Measurements from ENCODE around the gene EGFLAM. TPM values are rescaled to one million over a fixed set of nuclear protein-coding genes. Genes with fewer than 3 reads are reported as not detected.

EGFLAM gene
- total and polyA plus RNA-seq, 2 donors (not counting 1 experiment from before 2014, with no cell fraction given), result 0.33 to 20.0 TPM

DNA sequence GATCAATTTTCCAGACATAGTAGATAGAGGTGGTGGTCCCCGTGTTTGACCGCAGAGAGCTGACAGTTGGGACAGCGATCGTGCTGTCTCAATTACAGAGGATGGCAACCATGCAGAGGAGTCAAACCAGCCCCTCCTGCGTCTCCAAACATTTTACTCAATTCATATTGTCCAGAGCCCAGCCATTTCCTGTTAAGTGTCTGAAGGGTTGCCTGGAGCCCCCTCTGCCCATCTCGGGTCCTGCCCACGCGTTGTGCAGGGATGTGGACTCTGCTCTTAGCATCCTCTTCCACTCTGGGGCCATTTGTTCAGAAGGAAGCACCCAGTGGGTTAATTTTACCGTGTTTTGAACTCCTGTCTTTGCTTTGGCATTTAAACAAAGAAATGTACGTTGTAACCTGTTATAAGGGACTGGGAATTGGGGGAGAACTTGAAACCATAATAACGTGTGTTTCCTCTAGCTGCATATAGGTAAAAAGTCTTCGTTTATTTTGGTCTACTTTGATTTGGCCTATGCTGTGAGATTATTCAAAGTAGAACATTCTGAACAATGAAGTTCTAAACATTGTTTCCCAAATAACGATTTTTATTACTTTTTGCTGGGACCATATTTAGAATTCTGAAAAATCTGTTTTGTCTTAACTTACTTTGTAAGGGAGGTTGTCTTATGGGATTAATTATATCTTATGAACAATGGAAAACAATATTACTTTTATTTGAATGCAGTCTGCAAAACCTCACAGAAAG lies 876 bp downstream of the EGFLAM start:
- Histone ChIP-seq H2AFZ (ENCODE audit: low read length) (no peak overlapping the region), H3K79me2 (ENCODE audit: control insufficient read depth, insufficient read depth, low read length) (no peaks in the 10 kb centered on the region), H3K4me2 (ENCODE audit: extremely low read depth, insufficient read depth, low read length) (no peak overlapping the region), H3K36me3 (ENCODE audit: control insufficient read depth, insufficient read depth, low read length) (no peaks in the 10 kb centered on the region), H4K20me1 (ENCODE audit: control insufficient read depth, extremely low read depth, insufficient read depth, low read length) (no peaks in the 10 kb centered on the region), H3K27ac (ENCODE audit: insufficient read depth, low read length) (no peak overlapping the region), H3K9me3 (ENCODE audit: control insufficient read depth, insufficient read depth, low read depth, low read length) (no peaks in the 10 kb centered on the region), H3K27me3 (ENCODE audit: control insufficient read depth, insufficient read depth, low read length) (peaks cover 44% of the 10 kb centered on the region), H3K4me3 (replicated peaks in 1 of 4; ENCODE audit: control extremely low read depth in 1 of 4, insufficient read depth in 1 of 4, low read depth in 3 of 4, low read length in 4 of 4) (peak overlapping the region in 2 of 4 experiments; percentile 24 to 45), H3K4me1 (ENCODE audit: control insufficient read depth, extremely low read depth, insufficient read depth, low read length) (no peaks in the 10 kb centered on the region), H3K9ac (ENCODE audit: insufficient read depth, low read length) (no peak overlapping the region)
- TF ChIP-seq, protein P1, sequence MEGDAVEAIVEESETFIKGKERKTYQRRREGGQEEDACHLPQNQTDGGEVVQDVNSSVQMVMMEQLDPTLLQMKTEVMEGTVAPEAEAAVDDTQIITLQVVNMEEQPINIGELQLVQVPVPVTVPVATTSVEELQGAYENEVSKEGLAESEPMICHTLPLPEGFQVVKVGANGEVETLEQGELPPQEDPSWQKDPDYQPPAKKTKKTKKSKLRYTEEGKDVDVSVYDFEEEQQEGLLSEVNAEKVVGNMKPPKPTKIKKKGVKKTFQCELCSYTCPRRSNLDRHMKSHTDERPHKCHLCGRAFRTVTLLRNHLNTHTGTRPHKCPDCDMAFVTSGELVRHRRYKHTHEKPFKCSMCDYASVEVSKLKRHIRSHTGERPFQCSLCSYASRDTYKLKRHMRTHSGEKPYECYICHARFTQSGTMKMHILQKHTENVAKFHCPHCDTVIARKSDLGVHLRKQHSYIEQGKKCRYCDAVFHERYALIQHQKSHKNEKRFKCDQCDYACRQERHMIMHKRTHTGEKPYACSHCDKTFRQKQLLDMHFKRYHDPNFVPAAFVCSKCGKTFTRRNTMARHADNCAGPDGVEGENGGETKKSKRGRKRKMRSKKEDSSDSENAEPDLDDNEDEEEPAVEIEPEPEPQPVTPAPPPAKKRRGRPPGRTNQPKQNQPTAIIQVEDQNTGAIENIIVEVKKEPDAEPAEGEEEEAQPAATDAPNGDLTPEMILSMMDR (conservative IDR thresholded peaks at IDR 0.05 in 1 of 2, IDR thresholded peaks at IDR 0.05 in 1 of 2; ENCODE audit: low read depth in 1 of 2, low read length in 2 of 2), result no peak
- peak; percentile 46 for TF ChIP-seq EZH2 (IDR thresholded peaks at IDR 0.05; ENCODE audit: low read length, missing control alignments)
- no peak for DNase-seq (ENCODE audit: low read depth in 2 of 2)

DNA sequence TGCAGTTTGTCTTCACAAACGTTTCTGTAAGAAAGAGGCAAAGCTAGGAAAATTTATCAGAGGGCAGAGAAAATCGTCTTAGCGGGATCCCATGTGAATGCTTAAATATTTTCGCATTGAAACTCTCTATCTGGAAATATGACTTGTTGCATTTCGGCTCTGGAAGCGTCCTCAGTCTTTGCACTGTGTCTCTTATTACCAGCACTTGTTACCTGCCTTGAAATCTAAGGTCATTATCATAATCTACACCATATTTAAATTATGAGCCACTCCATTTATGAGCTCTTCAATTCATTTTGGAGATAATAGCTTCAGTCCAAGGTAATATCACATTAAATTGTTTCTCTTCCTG lies 1.4 kb downstream of the EGFLAM start:
- H3K27me3 ChIP-seq (ENCODE audit: control insufficient read depth, insufficient read depth, low read length), result peaks cover 45% of the 10 kb centered on the region

DNA sequence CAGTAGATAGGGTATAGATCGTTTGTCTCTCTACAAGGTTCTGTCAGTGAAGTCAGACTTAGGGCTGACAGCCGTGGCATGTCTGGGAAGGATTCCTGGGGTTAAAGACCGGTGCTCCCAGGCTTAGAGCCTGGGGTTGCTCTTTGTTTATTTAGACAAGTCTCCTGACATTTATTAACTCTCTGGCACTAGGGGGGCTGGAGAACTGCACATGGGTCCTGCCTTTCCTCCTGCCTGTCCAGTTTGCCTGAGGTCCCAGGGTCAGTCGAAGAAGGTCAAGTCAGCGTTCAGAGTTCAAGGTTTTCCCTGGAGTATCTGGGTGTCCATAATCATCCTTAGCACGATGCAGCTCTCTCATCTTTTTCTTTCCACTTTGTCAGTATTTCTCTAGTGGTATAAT lies 5.6 kb downstream of the EGFLAM start:
- no peaks in the 10 kb centered on the region for H4K20me1 ChIP-seq (ENCODE audit: control insufficient read depth, extremely low read depth, insufficient read depth, low read length)
- no peak overlapping the region for H3K27ac ChIP-seq (ENCODE audit: insufficient read depth, low read length)
- DNase-seq (ENCODE audit: low read depth in 2 of 2), result no peak
- TF ChIP-seq EZH2 (IDR thresholded peaks at IDR 0.05; ENCODE audit: low read length, missing control alignments), result no peak
- TF ChIP-seq, protein P1 (conservative IDR thresholded peaks at IDR 0.05 in 1 of 2, IDR thresholded peaks at IDR 0.05 in 1 of 2; ENCODE audit: low read depth in 1 of 2, low read length in 2 of 2), result no peak
- no peaks in the 10 kb centered on the region for H3K4me1 ChIP-seq (ENCODE audit: control insufficient read depth, extremely low read depth, insufficient read depth, low read length)
- H2AFZ ChIP-seq (ENCODE audit: low read length), result no peak overlapping the region
- H3K9me3 ChIP-seq (ENCODE audit: control insufficient read depth, insufficient read depth, low read depth, low read length), result no peaks in the 10 kb centered on the region
- H3K4me3 ChIP-seq (replicated peaks in 1 of 4; ENCODE audit: control extremely low read depth in 1 of 4, insufficient read depth in 1 of 4, low read depth in 3 of 4, low read length in 4 of 4), result no peak overlapping the region
- H3K36me3 ChIP-seq (ENCODE audit: control insufficient read depth, insufficient read depth, low read length), result no peaks in the 10 kb centered on the region
- H3K4me2 ChIP-seq (ENCODE audit: extremely low read depth, insufficient read depth, low read length), result no peak overlapping the region
- H3K27me3 ChIP-seq (ENCODE audit: control insufficient read depth, insufficient read depth, low read length), result peaks cover 19% of the 10 kb centered on the region
- no peak overlapping the region for H3K9ac ChIP-seq (ENCODE audit: insufficient read depth, low read length)
- H3K79me2 ChIP-seq (ENCODE audit: control insufficient read depth, insufficient read depth, low read length), result no peaks in the 10 kb centered on the region

More for the DNA sequence above, 1.4 kb downstream of the EGFLAM start:
- H3K79me2 ChIP-seq (ENCODE audit: control insufficient read depth, insufficient read depth, low read length), result no peaks in the 10 kb centered on the region
- no peaks in the 10 kb centered on the region for H3K4me1 ChIP-seq (ENCODE audit: control insufficient read depth, extremely low read depth, insufficient read depth, low read length)
- no peak overlapping the region for H3K9ac ChIP-seq (ENCODE audit: insufficient read depth, low read length)
- H3K27ac ChIP-seq (ENCODE audit: insufficient read depth, low read length), result no peak overlapping the region
- H3K4me3 ChIP-seq (replicated peaks in 1 of 4; ENCODE audit: control extremely low read depth in 1 of 4, insufficient read depth in 1 of 4, low read depth in 3 of 4, low read length in 4 of 4), result no peak overlapping the region
- no peaks in the 10 kb centered on the region for H4K20me1 ChIP-seq (ENCODE audit: control insufficient read depth, extremely low read depth, insufficient read depth, low read length)
- H3K9me3 ChIP-seq (ENCODE audit: control insufficient read depth, insufficient read depth, low read depth, low read length), result no peaks in the 10 kb centered on the region
- no peak overlapping the region for H2AFZ ChIP-seq (ENCODE audit: low read length)
- TF ChIP-seq EZH2 (IDR thresholded peaks at IDR 0.05; ENCODE audit: low read length, missing control alignments), result no peak
- TF ChIP-seq, protein P1 (conservative IDR thresholded peaks at IDR 0.05 in 1 of 2, IDR thresholded peaks at IDR 0.05 in 1 of 2; ENCODE audit: low read depth in 1 of 2, low read length in 2 of 2), result no peak
- H3K36me3 ChIP-seq (ENCODE audit: control insufficient read depth, insufficient read depth, low read length), result no peaks in the 10 kb centered on the region
- no peak for DNase-seq (ENCODE audit: low read depth in 2 of 2)
- H3K4me2 ChIP-seq (ENCODE audit: extremely low read depth, insufficient read depth, low read length), result no peak overlapping the region

Measured in fibroblast of lung (primary cell).